ENCODE results near the gene GSPT1.

Gene GSPT1

DNA sequence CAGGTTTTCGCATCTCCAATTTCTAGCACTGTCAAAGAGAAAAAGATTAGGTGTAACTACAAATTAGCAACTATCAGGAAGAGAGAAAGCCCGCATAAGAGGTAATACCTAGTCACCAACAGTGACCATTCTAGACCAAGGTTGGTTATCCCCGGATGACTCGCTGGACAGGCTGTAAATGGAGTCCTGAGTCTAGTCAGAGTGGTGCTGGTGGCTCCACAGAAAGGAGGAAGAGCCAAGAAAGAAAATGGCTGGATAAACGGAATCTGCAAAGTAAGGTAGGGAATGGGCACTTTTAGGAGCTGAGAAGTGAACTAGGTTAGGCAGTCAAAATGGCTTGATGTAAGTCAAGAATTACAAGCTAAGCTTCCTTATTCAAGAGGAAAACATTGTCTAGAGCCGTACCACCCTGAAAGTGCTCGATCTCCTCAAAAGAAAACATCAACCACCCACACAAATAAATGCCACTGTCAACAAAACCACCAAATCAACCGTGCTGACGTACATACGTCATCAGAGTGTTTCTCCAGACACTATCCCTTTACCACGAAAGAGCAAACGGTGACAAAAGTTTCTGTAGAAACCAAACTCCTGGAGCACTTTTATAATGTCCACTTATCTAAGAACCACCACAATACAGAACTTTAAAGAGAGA, 2.2 kb downstream of the GSPT1 start:
- DNase-seq (ENCODE audit: low read depth in 3 of 3): no peak

DNA sequence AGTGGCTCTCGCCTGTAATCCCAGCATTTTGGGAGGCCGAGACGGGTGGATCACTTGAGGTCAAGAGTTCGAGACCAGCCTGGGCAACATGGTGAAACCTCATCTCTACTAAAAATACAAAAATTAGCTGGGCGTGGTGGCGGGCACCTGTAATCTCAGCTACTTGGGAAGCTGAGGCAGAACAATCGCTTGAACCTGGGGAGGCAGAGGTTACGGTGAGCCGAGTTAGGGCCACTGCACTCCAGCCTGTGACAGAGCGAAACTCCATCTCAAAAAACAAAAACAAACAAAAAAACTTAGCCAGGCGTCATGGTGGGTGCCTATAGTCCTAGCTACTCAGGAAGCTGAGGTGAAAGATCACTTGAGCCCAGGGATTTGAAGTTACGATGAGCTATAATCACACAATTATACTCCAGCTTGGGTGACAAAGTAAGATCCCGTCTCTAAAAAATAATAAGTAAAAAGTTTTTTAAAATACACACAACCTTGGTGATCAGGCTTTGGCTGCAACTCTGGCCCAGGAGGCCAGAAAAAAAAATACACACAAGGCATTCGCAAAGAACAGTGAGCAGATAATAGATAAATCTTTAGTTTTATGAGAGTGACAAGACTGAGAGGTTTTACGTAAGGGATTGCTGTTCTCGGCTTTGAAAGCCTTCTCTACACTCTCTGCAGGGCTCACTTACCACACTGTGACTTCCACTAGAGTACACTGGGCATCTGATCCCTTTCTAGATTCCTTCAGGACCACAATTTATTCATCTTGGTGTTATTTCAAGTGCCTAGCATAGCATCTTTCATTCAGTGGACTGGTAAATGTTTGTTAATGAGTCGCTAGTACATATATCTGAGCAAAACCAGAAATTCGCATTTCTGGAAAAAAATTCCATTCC, 5.9 kb downstream of the GSPT1 start:
- DNase-seq (ENCODE audit: low read depth in 3 of 3): no peak

DNA sequence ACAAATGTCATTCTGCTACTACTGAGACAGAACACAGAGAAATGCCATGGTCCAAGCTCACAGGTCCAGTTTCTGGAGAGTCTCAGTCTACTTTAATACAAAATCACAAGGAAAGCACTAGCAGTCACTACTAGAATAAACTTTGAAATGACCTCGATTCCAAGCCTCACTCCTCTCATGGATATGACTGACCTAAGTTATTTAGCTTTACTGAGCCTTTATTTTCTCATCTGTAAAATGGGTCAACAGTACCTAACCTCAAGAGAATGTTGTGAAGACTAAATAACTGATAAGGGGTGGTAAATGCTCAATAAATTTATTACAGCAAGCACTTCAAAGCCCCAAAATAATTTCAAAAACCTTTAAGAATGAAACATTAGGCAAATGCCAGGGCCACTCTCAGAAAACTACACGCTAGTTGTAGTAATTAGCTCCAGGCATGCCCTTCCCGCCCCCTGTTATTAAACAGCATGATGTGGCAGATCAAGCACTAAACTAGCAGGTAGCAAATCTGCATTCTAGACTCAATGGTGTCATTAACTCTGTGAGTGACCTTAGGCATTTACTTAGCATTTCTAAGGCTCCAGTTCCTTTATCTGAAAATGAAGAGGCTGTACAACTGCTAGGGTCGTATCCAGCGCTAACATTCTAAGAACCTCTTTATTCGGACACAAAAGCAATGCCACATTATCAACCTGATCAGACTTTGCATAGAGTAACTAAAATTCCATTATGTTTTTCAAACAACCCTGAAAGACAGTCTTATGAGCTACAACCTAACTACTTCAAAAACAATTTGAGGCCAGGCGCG, 8.4 kb downstream of the GSPT1 start:
- DNase-seq (ENCODE audit: low read depth in 3 of 3): no peak

DNA sequence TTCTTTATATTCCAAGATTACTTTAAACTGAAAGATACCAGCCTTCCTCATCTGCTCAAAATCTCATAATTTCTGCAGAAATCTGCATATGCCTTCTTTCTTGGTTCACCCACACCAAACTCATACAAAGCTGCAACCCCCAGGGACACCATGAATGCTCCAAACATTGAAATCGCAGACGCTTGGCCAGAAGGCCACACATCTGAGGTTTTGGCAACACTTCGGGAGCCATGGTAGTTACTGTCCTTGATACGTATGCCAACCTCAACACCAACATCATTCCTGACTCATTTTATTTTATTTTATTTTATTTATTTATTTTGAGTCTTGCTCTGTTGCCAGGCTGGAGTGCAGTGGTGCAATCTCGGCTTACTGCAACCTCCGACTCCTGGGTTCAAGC, 11.8 kb downstream of the GSPT1 start:
- no peak for DNase-seq (ENCODE audit: low read depth in 3 of 3)

DNA sequence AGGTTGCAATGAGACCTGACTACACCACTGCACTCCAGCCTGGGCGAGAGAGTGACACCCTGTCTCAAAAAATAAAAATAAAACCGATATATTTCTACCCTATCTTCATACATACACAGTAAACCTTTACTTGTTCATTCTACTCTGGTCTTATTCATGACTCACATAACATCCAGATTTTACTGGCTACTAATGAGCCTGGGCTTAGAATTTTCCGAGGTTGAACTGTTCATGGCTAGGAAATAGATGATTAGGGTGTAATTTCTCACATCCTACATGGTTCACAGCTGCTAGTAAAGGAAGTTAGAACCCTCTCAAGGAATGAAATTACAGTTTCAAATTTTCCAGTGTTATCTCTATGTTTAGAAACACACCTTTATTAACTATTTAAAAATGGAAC, 14.7 kb downstream of the GSPT1 start:
- DNase-seq (ENCODE audit: low read depth in 3 of 3): no peak

DNA sequence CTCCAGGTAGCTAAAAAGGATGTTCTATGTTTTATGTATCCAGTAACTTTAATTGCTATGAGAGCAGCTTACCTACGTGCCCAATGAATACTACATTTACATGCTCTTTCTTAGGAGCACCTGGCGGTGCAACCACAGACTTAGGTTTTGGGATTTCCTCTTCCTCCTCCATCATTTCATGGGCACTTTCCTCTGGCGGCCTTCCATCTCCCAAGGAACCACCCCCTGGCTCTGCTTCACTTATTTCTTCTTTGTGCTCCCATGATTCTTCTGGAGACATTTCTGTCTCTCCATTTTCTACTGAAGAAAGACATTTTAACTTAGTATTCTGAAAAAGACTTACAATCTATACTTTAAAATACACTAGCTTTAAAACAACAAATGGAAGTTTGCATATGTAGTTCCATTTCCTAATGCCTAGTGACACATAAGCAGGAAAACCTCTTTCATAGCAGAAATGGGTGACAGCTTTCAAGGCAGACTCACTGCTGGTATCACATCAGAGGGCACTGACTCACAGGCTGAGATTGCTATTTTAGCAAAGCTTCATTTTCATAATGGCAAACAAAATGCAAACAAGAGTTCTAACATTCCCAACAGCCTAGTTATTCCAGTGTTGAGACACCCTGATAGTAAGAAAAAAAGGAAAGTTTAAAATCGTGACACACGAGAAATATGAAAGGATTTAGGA, 19.1 kb downstream of the GSPT1 start:
- no peak for DNase-seq (ENCODE audit: low read depth in 3 of 3)

DNA sequence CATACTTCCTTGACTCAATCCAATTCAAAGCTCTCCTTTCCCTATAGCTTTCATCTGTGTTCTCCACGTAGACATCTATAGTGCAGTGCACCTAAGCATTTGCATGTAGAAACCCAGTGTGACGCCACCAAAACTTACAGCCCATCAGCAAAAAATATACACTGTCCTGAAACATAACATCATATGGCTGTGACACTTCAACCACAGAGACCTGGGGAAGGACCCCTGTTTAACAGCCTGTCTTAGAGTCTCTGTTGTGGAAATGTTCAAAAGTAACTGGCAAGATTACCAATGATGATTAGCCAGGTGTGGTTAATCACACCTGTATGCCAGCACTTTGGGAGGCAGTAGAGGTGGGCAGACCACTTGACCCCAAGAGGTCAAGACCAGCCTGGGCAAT, 22.2 kb downstream of the GSPT1 start:
- no peak for DNase-seq (ENCODE audit: low read depth in 3 of 3)

DNA sequence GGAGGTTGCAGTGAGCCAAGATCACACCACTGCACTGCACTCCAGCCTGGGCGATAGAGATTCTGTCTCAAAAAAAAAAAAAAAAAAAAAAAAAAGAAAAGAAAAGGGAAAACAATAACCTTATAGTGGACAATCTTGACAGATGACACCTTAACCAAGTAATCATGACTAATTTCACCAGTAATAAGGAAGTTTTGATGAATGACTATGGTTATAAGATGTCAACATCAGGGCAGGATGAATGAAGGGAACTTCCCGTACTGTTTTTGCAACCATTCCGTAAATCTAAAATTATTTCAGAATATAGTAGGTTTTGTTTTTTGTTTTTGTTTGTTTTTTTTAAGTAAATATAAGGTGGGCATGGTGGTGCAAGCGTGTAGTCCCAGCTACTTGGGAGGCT, 23.0 kb downstream of the GSPT1 start:
- DNase-seq (ENCODE audit: low read depth in 3 of 3): no peak

DNA sequence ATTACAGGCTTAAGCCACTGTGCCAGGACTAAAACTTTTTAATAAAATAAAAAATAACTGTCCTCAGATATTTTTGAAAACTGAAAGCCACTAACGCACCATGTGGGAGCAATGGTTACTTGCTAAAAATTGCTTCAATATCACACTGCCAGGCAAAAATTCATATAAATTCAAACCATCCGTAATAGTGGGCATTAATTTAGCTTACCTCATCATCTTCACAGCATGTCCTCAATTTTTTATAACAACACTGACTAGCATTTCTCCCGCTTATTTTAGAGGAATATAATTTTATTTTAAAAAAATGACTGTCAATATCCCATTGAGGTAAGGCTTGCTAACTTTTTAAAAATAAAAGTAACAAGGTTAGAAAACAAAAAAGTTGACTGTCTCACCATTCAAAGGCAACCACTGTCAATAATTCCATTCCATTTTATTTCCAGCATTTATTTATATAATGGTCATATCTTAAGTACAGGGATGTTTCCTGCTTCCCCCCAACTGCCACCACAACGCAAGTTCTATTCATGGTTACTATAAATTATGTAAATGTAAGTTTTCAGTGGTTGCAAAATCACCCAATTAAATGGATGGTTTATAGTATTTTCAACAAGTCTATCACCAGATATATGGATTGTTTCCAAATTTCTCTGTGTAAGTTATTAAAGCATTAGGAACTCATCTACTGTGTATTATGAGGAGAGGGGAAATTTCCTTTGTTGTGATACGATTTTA, 25.4 kb downstream of the GSPT1 start:
- DNase-seq (ENCODE audit: low read depth in 3 of 3): no peak

DNA sequence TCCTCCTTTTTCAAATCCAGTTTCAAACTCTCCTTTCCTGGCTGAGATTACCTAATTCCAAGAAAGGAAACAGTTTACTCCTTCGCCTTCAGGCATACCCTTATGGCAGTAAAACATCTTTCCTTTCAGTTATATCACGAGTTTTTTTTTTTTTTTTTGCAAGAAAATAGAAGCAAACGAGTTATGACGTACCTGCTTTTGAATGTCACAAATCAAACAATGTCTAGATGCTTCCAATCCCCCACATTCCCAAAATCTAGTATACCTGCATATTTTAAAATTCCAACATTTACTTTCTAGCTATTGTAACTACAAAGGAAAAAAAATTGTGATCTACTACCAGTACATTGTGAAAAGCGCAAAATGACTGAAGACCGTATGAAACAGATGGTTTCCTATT, 28.9 kb downstream of the GSPT1 start:
- DNase-seq (ENCODE audit: low read depth in 3 of 3): no peak

DNA sequence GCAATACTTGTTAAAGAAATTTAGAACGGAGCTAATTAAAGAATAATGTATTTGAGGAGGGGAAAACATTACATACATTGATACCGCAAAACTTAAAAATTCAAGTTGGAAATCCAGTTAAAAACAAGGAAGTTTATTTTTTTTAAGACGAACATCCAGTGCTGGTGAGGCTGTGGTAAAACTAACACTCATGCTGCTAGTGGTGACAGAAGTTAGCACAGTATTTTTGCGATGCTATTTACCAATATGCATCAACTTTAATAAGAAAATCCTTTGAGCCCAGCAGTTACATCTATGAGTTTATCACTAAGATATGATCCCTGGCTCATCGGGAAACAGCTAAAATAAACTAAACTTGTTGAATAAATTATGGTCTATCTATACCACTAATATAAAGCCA, 31.7 kb downstream of the GSPT1 start:
- no peak for DNase-seq (ENCODE audit: low read depth in 3 of 3)

DNA sequence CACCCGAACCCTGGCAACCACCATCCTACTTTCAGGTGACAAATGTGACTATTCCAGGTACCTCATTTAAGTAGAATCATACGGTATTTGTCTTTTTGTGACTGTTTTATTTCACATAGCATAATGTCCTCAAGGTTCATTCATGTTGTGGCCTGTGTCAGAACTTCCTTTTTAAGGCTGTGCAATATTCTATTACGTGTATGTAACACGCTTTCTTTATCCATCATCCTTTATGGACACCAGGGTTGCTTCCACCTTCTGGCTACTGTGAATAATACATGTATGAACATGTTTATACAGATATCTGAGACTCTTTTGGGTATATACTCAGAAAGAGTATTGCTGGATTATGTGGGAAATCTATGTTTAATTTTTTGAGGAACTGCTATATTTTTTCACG, 35.7 kb downstream of the GSPT1 start:
- DNase-seq (ENCODE audit: low read depth in 3 of 3): no peak

DNA sequence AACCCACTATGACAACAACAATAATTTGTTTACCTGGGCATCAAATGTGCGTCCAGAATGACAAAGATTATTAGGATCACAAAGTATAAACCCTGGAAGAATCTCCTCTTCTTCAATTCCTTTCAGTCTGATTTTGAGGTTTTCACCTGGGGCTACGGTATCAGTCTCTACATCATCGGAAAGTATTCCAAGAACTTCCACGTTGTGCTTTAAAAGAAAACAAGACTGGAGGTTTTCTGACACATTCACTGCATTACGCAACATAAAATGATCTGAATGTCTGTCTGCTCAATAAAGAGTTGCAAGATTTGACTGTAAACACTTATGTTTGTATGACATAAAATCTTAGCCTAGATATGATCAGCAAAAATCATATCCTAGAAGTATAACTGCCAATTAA, 38.4 kb downstream of the GSPT1 start:
- no peak for DNase-seq (ENCODE audit: low read depth in 3 of 3)

DNA sequence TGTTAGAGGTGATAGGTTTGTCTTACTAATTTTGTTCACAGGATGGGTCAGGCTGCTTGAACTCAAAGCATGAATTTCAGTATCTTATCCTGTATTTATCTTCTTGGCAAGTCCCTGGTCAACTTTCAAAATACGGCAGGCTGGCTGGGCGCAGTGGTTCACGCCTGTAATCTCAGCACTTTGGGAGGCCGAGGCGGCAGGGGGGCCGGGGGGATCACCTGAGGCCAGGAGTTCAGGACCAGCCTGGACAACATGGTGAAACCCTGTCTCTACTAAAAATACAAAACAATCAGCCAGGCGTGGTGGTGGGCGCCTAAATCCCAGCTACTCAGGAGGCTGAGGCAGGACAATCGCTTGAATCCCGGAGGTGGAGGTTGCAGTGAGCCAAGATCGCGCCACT, 39.5 kb downstream of the GSPT1 start:
- no peak for DNase-seq (ENCODE audit: low read depth in 3 of 3)

DNA sequence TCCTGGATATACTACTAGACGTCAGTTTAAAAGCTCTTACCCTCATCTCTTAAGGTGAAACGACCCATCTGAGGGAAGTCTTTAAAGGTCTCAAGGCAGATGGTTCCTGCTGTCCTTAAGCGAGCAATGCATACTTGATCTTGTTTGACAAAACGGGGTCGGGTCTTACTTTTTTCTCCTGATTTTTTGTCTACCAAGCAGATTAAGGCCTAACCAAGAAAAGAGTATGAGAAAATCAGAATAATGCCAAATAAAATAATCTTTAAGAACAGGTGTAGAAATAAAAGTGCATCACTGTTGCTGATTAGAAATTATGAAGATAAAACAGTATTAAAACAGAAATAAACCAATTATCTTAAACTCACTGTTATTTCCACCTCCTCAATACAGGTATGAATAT, 40.0 kb downstream of the GSPT1 start:
- no peak for DNase-seq (ENCODE audit: low read depth in 3 of 3)

DNA sequence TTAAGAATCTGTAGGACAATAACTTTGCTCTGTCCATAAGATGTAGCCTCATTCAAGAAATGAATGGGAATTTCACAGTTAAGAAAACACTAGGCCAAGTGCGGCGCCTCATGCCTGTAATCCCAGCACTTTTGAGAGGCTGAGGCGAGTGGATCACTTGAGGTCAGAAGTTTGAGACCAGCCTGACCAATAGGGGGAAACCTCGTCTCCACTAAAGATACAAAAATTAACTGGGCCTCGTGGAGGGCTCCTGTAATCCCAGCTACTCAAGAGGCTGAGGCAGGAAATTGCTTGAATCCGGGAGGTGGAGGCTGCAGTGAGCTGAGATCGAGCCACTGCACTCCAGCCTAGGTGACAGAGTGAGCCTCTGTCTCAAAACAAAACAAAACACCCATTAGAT, 44.6 kb downstream of the GSPT1 start:
- DNase-seq (ENCODE audit: low read depth in 3 of 3): no peak

DNA sequence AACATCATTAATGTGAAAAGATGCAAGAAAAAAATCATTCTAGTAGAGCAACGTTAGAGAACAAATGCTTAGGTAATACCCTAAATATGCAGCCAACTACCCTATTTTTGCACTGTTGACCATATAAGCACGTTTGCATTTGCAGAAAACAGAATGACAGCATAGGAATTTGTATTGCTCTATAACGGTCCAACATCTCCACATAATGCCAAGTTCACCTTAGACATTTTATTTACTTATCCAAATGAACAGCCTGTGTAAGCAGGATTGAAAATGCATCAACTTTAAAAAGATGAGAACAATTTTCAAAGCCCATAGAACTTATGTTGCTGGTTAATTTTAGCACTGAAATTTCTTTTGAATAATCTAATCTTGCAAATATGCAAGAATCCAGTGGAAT, 45.4 kb downstream of the GSPT1 start:
- no peak for DNase-seq (ENCODE audit: low read depth in 3 of 3)

DNA sequence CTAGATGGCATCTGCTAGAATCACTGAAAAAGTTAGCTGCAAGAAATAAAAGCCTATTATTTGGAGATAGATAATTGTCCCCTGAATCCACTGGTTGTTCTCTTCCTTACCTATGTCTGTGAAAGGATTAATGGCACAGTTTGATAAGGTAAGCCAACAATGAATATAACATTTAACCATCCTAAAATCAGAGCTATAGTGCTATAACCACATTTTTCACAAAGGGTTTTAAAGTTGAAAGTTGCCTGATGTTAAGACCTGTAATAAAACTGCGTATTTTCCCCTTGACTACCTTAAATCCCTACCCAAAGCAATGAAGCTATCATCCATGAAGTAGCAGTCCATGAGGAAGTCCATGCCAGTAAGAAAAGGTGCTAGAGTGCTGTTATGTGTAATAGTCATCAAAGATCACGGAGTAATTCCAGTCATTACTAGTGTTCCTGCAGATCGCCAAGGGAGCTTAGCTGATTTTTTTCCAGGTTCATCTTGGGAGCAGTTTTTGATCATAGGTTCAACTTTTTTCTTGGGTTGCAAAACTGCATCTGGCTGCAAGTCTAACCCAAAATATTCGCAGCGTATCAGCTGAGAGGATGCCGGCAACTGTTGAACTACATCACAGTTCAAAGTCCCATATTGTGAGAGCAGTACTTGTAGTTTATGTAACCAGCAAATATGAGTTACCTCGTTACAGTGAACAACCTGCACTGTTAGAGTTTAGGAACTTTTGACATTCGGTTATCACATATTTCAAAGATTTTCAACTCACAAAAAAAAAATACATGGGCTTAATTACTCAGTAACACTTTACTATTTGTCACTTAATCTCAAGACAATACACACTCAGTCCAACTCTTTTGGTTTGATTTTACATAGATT, 46.2 kb downstream of the GSPT1 start:
- DNase-seq (ENCODE audit: low read depth in 3 of 3): no peak

DNA sequence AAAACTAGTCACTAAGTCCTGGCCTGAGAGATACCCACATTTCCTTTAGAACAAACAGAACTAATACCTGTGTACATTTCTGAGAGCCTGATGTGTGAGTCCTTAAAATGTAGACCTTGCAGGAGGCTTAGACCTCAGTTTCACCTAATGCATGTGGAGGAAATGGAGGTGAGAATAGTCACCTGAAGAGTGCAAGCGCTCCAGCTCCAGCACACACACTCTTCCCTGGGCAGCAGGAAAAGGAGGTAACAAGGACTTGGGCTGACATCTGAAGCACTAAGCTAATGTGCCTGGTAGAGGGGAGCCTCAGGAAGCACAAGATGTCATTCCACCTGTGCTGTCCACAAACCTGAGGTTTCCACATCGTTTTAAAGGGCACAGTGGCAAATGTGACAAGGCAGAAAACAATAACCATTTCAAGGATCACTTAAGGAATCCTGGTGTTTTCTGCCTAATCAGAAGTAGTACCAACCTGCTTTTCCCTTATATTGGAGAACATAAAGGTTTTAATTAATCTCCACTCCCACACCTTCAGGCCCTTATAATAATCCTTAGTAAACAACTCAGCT, 47.3 kb downstream of the GSPT1 start:
- no peak for DNase-seq (ENCODE audit: low read depth in 3 of 3)

DNA sequence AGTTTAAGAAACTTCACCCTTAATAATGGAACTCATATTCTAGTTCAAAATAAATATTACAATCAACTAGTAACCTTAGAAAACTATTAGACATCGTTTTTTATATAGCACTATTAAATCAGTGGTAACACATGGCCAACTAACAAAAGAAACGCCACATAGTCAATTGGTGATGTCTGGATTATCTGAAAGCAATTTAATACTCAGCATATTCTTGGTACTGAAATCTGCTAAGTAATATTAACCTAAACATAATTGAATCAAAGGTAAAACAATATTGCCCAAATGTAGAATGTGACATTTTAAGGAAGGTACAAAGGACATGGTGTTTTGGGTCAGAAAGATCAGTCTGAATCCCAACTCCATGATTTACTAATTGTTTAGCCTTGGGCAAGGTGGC, 53.3 kb downstream of the GSPT1 start:
- no peak for DNase-seq (ENCODE audit: low read depth in 3 of 3)

Measured in stimulated activated CD4-positive, alpha-beta T cell treated with anti-CD3 and anti-CD28 coated beads, TNF-alpha, amount 100 ng/mL, for 48 hours (primary cell).